Stimulated activated CD4-positive, alpha-beta T cell treated with anti-CD3 and anti-CD28 coated beads, Interleukin-15, amount 100 ng/mL, for 48 hours (primary cell): ENCODE results near the gene RBBP5.

Experiments
- DNase-seq, 2 donors: peaks; one replicate each; pipeline ENCODE4 v3.0.0-alpha.2; 2020; ENCODE audit warnings: low read depth in 2 of 2

Gene RBBP5

DNA sequence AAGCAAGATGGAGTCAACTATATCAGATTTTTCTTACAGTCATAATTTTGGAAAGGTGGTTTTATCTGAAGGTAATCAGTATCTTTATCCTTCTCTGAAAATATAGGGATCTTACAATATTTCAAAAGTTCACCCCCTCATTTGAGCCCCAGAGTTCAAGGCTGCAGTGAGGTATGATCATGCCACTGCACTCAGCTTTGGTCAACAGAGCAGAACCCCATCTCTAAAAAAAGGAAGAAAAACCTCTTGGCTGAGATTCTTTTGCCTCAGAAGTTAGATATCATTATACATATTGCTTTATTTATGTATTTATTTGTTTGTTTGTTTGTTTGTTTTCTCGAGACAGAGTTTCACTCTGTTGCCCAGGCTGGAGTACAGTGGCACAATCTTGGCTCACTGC is 11.5 kb upstream of the RBBP5 start:
- DNase-seq = no peak

DNA sequence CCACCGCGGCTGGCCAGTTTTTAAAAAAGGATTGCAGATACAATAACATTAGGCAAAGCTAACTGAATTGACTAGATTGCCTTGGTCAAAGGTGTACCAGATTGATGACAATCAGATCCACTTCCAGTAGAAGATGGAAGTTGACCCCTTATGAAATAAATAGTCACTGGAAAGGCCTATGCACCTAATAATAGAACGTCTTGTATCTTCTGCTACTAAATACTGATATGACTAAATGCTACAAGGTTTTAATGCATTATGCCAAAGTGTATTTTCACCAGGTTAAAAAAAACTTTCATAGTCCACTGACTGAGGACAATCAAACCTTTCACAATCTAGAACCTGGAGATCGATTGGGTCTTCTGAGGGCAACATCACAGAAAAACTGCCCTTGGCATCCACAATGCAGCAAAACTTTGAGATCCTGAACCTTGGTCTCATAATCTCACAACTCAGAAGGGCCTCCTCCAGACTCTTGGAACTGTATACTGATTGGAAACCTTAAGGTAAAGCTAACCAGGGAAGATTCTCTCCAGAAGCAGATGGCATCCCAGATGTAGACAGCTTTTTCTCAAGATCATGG is 7.8 kb upstream of the RBBP5 start:
- DNase-seq = no peak

DNA sequence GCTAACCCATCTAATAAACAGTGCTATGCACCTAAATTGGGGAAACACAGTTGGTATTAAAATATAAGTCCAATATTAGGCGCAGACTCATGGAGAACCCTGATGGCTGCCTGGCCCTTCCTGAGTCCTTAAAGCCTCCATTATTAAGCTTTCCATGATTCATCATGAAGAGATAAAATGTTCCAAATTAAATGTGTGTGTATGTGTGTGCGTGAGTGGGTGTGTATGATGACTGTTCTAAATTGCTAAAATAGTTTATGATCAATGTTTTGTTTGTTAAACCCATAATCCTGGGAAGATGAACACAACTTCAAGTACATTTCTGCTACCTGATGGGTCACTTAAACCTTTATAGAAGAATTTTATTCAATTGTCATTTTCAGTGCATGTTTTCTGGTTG is 6.3 kb upstream of the RBBP5 start:
- no peak for DNase-seq

DNA sequence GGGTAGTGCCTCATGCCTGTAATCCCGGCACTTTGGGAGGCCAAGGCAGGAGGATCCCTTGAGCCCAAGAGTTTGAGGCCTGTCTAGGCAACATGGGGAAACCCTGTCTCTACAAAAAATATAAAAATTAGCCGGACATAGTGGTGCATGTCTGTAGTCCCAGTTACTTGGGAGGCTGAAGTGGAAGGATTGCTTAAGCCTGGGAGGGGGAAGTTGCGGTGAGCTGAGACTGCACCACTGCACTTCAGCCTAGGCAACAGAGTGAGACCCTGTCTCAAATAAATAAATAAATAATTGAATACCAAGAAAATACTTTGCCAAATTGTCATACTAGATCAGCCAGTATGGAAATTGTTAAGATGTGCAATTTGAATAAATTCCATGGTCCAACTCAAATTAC is 5.9 kb upstream of the RBBP5 start:
- no peak for DNase-seq

DNA sequence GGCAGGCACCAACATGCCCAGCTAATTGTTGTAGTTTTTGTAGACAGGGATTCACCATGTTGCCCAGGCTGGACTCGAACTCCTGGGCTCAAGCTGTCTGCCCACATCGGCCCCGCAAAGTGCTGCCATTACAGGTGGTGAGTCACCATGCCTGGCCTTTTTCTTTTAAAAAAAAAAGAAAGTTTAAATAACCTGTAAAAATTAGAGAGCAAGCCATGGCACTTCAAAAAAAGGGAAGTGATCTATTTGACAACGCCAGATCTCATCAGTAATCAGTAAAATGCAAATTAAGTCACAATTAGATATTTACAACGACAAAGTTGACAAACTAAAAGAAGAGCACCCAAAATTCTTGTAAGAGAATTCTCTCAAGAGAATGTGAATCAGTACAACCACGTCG is 2.9 kb upstream of the RBBP5 start:
- no peak for DNase-seq

DNA sequence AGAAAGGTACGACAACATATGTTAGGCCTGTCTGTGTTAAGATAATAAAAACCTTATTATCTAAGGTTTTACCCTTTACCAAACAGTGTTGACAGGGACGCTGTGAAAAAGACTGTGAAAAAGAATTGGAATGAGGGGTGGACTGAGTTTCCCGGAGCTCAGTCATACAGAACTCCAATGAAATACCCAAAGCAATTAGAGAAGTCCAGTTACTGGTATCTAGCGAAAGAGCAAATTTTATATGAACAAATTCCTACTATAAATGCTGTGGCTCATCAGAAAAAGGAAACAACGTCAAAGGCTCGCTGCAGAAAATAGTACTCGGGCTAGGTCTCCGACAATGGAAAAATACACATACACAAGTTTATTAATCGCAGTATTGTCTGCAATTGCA is 708 bp upstream of the RBBP5 start:
- DNase-seq = no peak

DNA sequence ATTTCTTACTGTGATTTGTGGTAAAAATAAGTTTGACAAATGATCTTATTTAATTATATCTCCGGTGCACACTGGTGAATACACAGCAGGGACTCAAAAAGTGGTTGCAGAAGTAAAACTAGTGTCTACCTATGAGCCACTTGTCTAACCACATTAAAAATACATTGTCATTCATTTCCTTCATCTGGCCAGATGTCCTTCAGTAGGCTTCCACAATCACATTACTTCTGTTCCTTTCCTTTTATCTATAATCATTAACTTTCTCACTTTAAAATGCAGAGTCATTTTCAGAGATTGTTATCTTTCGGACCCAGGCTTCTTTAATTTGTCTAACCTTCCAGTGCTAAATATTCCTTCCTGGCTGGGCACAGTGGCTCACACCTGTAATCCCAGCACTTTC is 3.0 kb downstream of the RBBP5 start:
- DNase-seq = no peak

DNA sequence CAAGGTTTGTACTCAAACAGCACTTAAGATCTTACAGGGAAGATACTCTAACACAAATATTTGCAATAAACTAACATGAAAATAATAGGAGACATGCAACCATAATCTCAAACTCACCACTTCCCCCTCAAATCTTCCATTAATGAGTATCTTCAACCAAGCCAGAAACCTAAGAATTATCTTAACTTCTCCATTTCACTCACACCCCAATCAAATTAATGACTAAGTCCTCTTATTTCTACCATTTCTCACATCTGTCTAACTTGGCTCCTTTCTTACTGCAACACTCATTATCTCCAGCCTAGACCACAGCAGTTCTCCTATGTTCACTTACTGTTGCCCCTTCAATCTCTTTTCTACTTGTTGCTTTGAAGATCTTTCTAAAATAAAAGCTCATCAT is 10.4 kb downstream of the RBBP5 start:
- DNase-seq = no peak

DNA sequence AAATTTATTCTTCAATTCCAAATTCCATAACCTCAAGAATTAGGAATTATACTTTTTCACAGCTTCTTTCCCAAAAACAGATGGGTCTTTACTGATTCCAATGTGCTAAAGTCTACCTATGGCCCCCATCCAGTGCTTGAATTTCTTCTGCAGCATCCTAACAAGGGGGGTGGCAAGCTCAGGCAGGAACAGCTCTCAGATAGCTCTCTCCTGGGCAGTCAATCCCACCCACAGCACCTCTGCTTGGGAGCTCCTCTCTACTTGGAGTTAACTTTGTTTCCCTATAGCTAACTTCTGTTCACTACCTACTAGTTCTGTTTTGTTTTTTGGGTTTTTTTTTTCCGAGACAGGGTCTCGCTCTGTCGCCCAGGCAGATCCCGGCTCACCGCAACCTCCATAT is 12.1 kb downstream of the RBBP5 start:
- no peak for DNase-seq

DNA sequence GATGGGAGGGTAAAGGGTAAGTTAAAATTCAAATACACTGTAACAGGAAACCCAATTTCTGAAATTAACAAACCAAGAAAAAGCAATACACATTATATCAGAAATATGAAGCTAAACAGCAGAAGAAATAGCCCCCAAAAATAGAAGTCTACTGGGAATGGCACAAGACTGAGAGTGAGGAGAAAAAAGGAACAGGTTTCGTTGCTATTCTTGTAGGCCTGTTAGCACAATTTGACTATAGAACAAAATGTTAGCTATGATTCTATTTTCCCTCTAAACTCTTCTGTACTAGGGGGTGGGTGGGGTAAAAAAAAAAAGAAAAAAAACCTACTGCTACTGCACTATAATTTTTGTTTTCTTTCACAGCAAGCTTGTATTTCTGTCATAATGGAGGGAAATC is 12.5 kb downstream of the RBBP5 start:
- DNase-seq = no peak

DNA sequence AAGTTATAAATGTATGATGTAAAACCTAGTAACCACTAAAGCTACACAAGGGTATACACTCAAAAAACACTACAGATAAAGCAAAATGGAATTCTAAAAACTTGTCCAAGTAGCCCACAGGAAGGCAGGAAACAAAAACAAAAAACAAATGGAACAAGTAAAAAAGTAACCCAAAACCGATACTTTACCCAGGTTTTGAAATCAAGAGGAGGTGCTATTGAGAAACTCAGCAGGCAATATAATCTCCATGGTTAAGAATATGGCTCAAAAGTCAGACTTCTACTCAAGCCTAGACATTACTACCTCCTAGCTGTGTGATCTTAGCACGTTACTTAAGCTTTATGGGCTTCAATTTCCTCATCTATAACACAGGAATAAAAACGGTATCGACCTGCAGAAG is 13.3 kb downstream of the RBBP5 start:
- no peak for DNase-seq

DNA sequence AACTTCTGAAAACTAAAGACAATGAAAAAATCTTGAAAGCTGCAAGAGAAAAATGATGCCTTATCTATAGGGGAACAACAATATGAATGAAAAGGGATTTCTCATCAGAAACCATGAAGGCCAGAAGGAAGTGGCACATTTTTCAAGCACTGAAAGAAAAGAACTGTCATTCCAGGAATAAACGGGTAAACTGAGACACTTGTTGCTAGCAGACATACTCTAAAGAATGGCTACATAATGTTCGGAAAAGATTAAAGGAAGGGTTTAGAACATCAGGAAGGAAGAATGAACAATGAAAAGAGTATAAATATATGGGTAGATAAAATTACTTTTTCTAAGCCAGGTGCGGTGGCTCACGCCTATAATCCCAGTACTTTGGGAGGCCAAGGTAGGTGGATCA is 14.5 kb downstream of the RBBP5 start:
- DNase-seq = no peak

DNA sequence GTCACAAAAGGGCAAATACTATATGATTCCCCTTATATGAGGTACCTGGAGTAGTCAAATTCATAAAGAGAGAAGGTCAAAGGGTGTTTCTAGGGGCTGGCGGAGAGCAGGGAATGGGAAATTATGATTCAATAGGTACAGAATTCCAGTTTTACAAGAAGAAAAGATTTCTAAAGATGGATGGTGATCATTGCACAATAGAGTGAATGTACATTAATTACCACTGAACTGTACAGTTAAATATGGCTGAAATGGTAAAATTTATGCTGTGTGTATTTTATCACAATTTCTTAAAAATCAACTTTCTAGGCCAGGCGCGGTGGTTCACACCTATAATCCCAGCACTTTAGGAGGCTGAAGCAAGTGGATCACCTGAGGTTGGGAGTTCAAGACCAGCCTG is 19.4 kb downstream of the RBBP5 start:
- DNase-seq = no peak

DNA sequence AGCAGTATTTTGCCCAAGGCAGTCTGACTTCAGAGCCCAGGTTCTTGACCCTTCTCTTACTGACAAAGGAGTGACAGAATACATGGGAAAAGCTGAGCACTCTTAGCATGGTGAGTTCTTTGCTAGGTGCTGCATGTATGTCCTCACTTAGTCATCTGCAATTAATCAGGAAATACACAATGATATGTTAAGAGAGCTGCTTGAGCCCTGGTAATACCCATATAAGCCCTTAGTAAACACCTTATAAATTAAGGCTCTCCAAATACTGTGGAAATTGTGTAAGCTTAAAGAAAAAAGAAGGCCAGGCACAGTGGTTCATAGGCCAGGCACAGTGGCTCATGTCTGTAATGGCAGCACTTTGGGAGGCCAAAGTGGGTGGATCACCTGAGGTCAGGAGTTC is 23.5 kb downstream of the RBBP5 start:
- DNase-seq = no peak

DNA sequence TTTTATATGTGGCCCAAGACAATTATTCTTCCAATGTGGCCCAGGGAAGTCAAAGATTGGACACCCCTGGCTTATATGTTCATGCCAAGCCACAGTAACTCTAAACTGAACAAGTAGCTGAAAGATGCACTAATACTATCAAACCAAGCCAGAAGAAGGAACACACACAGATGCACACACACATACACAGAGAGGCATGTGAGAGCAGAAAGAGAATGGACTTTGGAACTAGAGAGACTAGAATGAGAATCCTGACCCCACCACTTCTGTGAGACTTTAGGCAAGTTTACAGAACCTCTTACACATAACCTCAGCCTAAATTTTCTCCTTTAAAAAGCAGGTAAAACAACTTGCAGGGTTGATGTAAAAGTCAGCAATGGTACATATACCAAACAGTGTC is 26.4 kb downstream of the RBBP5 start:
- DNase-seq = no peak

DNA sequence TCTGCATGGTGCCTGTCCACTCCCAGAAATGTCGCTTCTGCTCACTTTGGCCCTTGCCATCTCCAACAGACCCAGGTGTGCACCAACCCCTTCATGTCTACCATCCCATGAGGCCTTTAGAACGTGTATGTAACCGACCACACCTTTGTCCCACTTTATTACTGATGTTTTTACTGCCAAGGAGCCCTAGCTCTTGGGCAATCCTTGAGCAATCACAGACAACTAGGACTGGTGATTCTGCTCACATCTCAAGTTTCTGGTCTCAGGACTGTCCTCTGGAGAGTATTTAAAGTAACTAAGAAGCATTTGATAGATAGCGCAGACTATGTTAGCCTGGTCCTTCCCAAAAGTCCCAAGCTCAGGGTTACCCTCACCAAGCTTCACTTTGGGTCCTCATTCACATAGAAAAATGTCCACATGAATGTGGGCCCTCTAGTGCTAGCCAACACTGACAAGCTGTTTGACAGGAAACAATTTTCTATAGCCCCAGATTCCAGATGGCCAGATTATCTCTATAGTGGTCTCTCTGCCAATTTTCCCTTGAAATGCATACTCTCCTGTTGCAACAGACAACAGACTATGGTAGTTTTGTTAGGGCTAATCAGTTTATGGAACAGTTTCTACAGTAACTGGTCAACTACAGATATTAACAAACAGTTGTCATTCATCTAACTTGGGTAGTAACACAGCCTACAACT is 30.6 kb downstream of the RBBP5 start:
- DNase-seq = no peak

DNA sequence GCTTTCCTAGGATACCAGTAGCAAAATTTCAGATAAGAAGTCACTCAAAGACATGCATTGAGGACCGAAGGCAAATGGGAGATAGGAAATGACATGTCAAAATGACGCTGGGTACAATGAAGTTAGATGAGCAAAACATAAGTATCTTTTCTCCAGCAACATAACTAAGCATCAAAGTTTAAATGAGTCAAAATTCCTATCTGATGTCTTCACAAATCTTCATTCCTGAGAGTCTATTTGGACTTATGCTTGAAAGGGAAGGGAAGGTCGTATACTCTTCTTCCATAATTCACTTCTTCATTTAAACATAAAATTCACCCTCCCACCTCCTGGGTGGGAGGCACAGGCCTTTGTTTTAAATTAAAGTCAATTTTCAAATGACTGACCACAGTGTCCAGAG is 33.4 kb downstream of the RBBP5 start:
- DNase-seq = no peak

DNA sequence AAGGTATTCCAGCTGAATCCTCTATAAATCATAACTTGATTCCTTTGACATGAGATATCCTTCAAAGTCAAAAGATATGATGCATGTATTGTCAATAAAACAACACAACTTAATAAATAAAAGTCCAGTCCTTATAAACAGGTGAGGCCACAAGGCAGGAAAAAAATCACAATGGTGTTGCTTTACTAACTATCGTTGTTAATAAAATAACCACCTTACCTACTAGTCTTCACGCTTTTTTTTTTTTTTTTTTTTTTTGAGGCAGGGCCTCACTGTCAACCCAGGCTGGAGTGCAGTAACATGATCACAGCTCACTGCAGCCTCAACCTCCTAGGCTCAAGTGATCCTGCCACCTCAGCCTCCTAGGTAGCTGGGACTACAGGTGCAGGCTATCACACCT is 37.4 kb downstream of the RBBP5 start, which contains the start of gene TMEM81:
Gene TMEM81 (minus strand): TSS at position 101 of the 400 bp plus-strand sequence. CDS start 140 bp downstream, outside the sequence.
- DNase-seq = no peak

DNA sequence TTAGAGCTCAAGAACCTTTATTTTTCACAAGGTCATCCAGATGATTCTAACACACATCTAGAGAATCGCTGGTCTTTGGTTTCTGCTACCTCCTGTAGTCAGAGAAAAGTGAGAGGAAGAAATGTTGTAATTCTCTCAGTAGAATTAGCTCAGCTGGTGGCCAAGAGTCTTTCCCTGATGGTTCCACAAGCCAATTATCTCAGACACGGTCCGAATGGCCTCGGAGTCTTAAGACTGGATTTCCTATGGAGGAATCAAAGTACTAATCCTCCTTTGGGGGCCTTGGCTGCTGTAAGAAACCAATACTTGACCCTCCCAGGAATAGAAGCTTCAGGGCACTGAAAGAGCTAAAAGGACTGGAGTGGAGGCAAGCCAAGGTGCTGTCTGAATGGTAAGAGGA is 39.3 kb downstream of the RBBP5 start:
- no peak for DNase-seq

DNA sequence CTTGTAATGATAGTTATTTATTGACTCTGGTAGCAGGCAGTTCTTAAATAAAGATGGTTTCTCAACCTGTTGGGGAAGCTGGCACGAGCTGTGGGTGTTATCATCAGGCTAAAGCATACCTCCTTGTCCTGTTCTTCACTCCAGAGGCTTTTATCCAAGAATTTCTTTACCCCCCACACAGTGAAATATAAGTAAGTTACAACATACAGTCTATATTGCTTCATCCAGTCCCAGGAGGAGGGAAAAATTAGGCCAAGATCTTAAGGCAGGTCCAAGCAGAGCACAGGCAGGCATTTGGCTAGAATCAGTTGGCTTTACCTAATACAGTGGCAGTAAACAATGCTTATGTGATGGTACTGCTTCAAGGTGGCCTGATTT is 43.9 kb downstream of the RBBP5 start:
- no peak for DNase-seq

DNA sequence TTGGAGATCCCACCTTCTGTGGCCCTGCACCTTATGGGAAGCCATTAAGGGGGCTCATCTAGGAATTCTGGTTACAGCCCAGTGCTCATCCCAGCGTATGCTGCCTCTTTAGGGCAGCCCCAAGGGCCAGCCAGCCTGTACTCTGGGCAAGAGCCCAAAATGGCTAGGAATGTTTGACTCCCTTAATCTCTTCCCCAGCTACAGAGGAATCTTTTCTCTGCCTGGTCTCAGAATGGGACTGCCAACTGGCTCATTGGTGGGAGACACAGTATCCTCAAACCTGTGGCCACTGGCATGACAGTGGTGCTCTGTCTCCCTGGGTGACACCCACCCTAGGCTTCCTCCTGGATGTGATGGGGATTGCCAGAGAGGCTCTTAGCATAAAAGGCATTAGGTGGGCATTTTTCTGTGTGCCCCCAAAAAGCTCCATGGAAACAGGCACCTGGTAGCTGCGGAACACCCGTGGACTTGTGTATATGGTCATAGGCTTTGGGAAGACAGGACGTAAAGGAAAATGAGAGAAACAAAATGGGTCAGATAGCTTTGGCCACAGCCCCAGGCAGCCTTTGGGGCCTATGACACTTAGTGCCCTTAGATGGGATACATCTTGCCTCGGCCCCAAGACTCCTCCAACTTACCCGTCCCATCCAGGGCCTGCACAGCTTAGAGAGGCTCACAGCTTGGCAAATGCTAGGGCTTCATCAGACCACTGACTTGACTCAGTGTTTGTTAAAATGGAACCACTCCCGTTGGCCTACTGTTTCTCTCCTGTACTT is 44.4 kb downstream of the RBBP5 start:
- no peak for DNase-seq

DNA sequence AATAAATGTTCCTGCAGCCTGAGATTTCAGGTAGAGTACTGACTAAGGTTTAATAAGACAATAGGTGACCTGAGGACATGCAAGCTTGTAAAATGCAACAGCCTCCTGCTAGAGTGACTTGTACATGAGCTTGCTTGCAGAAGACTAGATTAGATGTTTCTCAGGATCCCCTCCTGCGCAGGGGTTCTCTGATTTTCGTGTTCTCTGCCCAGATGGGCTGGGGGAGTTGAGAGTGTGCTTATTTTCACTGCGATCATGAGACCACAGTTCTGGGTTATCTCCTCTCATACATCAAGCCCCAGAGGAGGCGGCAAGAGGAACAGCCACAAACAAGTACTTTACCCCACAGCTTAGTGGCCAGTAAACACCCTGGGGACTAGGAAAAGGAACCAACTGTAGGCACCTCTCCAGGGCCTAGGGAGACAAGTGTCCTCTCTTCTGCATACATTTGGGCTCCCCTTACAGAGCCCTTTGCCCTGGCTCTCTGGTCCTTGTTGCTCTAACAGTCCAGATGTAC is 45.5 kb downstream of the RBBP5 start:
- DNase-seq = no peak

DNA sequence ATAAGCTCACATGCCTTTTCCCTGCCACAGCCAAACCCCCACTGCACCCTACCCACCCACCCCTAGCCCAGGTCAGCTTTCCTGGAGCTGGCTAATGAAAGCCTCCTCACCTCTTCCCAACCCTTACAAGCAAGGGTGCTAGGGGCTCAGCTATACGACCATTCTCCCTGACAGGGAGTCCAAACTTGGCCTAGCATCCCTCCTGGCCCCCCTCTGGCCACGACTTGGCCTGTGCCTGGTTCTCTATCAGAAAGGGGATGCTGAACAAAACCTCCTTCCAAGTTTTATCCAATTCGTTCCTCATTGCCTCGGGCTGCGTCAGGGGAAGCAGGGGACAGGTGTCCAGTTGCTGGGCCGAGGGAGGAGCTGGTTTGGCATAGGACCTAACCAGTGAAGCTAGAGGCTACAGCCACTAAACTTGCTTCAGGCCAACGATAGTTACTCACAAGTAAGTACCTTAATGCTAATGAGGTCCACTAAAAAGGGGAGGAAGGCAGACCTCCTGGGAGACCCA is 46.1 kb downstream of the RBBP5 start:
- DNase-seq = no peak
